Uterus (tissue), 4 donors: ENCODE data around the gene SLC12A6. TPM values are rescaled to one million over a fixed set of nuclear protein-coding genes. Genes with fewer than 3 reads are reported as not detected.

Experiments
- DNase-seq, 2 donors: peaks; one replicate each; pipeline ENCODE4 v3.0.0-alpha.2; 2019 to 2020
- H3K27ac ChIP-seq, 2 donors: fragments of 200-600 bp; sonication (generic); 1 replicate in 1 of 2; 2 replicates in 1 of 2; pipeline ENCODE4 v1.5.1; 2016 to 2018
- H3K27me3 ChIP-seq, 2 donors: fragments of 200-600 bp; sonication (generic); one replicate each; pipeline ENCODE4 v1.5.1; 2018 to 2019; ENCODE audit warnings: control low read depth in 1 of 2
- H3K36me3 ChIP-seq, 2 donors: fragments of 200-600 bp; sonication (generic); one replicate each; pipeline ENCODE4 v1.5.1; 2019; ENCODE audit warnings: control low read depth in 1 of 2
- H3K4me1 ChIP-seq, 2 donors: fragments of 200-600 bp; sonication (generic); one replicate each; pipeline ENCODE4 v1.5.1; 2018 to 2019; ENCODE audit warnings: control low read depth in 1 of 2
- H3K4me3 ChIP-seq, 2 donors: fragments of 200-600 bp; sonication (generic); 1 replicate in 1 of 2; 2 replicates in 1 of 2; pipeline ENCODE4 v1.5.1; 2018 to 2019; ENCODE audit warnings: mild to moderate bottlenecking in 1 of 2
- H3K9me3 ChIP-seq, 2 donors: fragments of 200-600 bp; sonication (generic); one replicate each; pipeline ENCODE4 v1.5.1; 2019; ENCODE audit warnings: control low read depth in 1 of 2
- CTCF ChIP-seq, 4 experiments: fragments of 200-600 bp in 2 of 4; fragments of 450-650 bp in 2 of 4; sonication (generic) in 2 of 4; IDR thresholded peaks; one replicate each; pipeline ENCODE4 v1.5.1; 2016 to 2019; ENCODE audit warnings: antibody characterized with exemption in 4 of 4, mild to moderate bottlenecking in 2 of 4, moderate library complexity in 1 of 4
- POLR2A ChIP-seq, 2 donors: fragments of 450-650 bp; IDR thresholded peaks; one replicate each; pipeline ENCODE4 v1.6.1; 2016; ENCODE audit warnings: antibody characterized with exemption in 2 of 2, mild to moderate bottlenecking in 1 of 2, moderate library complexity in 1 of 2
- intact Hi-C: fragments of 100-400 bp; cut with DNase I; formaldehyde crosslinking; loops from one replicate; pipeline ENCODE4 v1.15.1; 2023; ENCODE audit warnings: low total_unique reads
- total RNA-seq, 4 donors: library from RNA; depleted of rRNA in 3 of 4; stranded (reverse); fragments of >200 nt in 3 of 4; gene quantifications; one replicate each; pipeline versions ENCODE4 v1.1.0 to v1.2.4, GENCODE V29; 2014 to 2023
- donor health status: DM: yes; HTN: yes; CAD: no.

SLC12A6 gene
- total RNA-seq, 4 donors from 2014 or later, result 16.8 to 26.9 (median 22.2) TPM

GRCh38 chr15:34366271-34367065 lies 28.9 kb upstream of the SLC12A6 start:
- intact Hi-C loops, result no loop called here

GRCh38 chr15:34365836-34366235 lies 28.3 kb upstream of the SLC12A6 start:
- DNase-seq, result no peak
- Histone ChIP-seq H3K9me3 (no peaks in the 10 kb centered on the region), H3K4me1 (no peaks in the 10 kb centered on the region), H3K4me3 (peak overlapping the region; percentile 89 to 97), H3K36me3 (no peaks in the 10 kb centered on the region), H3K27me3 (no peaks in the 10 kb centered on the region), H3K27ac (peak overlapping the region; percentile 95 to 98)
- intact Hi-C loops, result no loop called here
- no peak for TF ChIP-seq POLR2A (IDR thresholded peaks at IDR 0.05)
- no peak for TF ChIP-seq CTCF (IDR thresholded peaks at IDR 0.05)

More at GRCh38 chr15:34366271-34367065, 28.9 kb upstream of the SLC12A6 start:
- H3K4me1 ChIP-seq, result no peaks in the 10 kb centered on the region
- no peaks in the 10 kb centered on the region for H3K9me3 ChIP-seq
- TF ChIP-seq CTCF (IDR thresholded peaks at IDR 0.05), result no peak
- no peak for TF ChIP-seq POLR2A (IDR thresholded peaks at IDR 0.05)
- H3K4me3 ChIP-seq, result peak overlapping the region; percentile 89 to 97
- H3K27me3 ChIP-seq, result no peaks in the 10 kb centered on the region
- peak; percentile 59 to 63 for DNase-seq
- no peaks in the 10 kb centered on the region for H3K36me3 ChIP-seq
- H3K27ac ChIP-seq, result peak overlapping the region; percentile 95 to 98

GRCh38 chr15:34365091-34365825 lies 27.7 kb upstream of the SLC12A6 start:
- Histone ChIP-seq H3K36me3 (no peaks in the 10 kb centered on the region), H3K9me3 (no peaks in the 10 kb centered on the region), H3K4me3 (no peak overlapping the region), H3K4me1 (no peaks in the 10 kb centered on the region), H3K27me3 (no peaks in the 10 kb centered on the region), H3K27ac (peak overlapping the region; percentile 95 to 98)
- no peak for DNase-seq
- intact Hi-C loops, result no loop called here
- no peak for TF ChIP-seq POLR2A (IDR thresholded peaks at IDR 0.05)
- no peak for TF ChIP-seq CTCF (IDR thresholded peaks at IDR 0.05)

GRCh38 chr15:34364041-34364440 lies 26.5 kb upstream of the SLC12A6 start:
- H3K4me1 ChIP-seq, result no peaks in the 10 kb centered on the region
- DNase-seq, result no peak
- no peaks in the 10 kb centered on the region for H3K36me3 ChIP-seq
- H3K27me3 ChIP-seq, result no peaks in the 10 kb centered on the region
- no peak overlapping the region for H3K27ac ChIP-seq
- H3K9me3 ChIP-seq, result no peaks in the 10 kb centered on the region
- TF ChIP-seq POLR2A (IDR thresholded peaks at IDR 0.05) (no peak), CTCF (IDR thresholded peaks at IDR 0.05) (no peak)
- H3K4me3 ChIP-seq, result no peak overlapping the region
- intact Hi-C loops, result no loop called here
